HEK293T (cell line): ENCODE data around the gene KHDC4.

Source experiments
- CTBP1 ChIP-seq: fragments of 450-650 bp; IDR thresholded peaks from 2 replicates; pipeline ENCODE4 v1.6.1; 2016; ENCODE audit warnings: borderline replicate concordance
- ELF4 ChIP-seq: fragments of 450-650 bp; IDR thresholded peaks from 2 replicates; pipeline ENCODE4 v1.6.1; 2017; ENCODE audit warnings: antibody characterized with exemption
- FOXA1 ChIP-seq: fragments of 450-650 bp; IDR thresholded peaks from 2 replicates; pipeline ENCODE4 v1.6.1; 2016; ENCODE audit warnings: mild to moderate bottlenecking
- FOXK2 ChIP-seq: fragments of 450-650 bp; IDR thresholded peaks from 2 replicates; pipeline ENCODE4 v1.6.1; 2016; ENCODE audit warnings: mild to moderate bottlenecking
- HDGF ChIP-seq: fragments of 450-650 bp; IDR thresholded peaks from 2 replicates; pipeline ENCODE4 v1.6.1; 2017; ENCODE audit warnings: antibody characterized with exemption, borderline replicate concordance
- SP1 ChIP-seq: fragments of 450-650 bp; IDR thresholded peaks from 2 replicates; pipeline ENCODE4 v1.6.1; 2017
- SUZ12 ChIP-seq: fragments of 450-650 bp; IDR thresholded peaks from 2 replicates; pipeline ENCODE4 v1.6.1; 2016; ENCODE audit warnings: mild to moderate bottlenecking
- TARDBP ChIP-seq: fragments of 450-650 bp; IDR thresholded peaks from 2 replicates; pipeline ENCODE4 v1.6.1; 2016
- ZNF384 ChIP-seq: fragments of 450-650 bp; IDR thresholded peaks from 2 replicates; pipeline ENCODE4 v1.6.1; 2016
- TF ChIP-seq, protein P1 (sequence below): fragments of 450-650 bp; IDR thresholded peaks from 2 replicates; pipeline ENCODE4 v1.6.1; 2016

GRCh38 chr1:155933591-155934096, 569 bp downstream of the KHDC4 start:
- TF ChIP-seq FOXK2 (no peak), TARDBP (no peak), HDGF (no peak), ELF4 (no peak), CTBP1 (no peak), SP1 (no peak), ZNF384 (no peak), SUZ12 (no peak), FOXA1 (no peak)
- TF ChIP-seq, protein P1, sequence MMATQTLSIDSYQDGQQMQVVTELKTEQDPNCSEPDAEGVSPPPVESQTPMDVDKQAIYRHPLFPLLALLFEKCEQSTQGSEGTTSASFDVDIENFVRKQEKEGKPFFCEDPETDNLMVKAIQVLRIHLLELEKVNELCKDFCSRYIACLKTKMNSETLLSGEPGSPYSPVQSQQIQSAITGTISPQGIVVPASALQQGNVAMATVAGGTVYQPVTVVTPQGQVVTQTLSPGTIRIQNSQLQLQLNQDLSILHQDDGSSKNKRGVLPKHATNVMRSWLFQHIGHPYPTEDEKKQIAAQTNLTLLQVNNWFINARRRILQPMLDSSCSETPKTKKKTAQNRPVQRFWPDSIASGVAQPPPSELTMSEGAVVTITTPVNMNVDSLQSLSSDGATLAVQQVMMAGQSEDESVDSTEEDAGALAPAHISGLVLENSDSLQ, result no peak
